GM21390 (cell line): ENCODE measurements around the gene STAC3.
"Not testable (repeated sequence)": the region's sequence is repeated elsewhere in the genome, so short reads cannot be mapped to it uniquely, and the experiment has no call there.

ENCODE experiments used
- ATAC-seq: cut with Tn5 transposase; IDR thresholded peaks from one replicate; pipeline ENCODE4 v1.9.1; 2021; ENCODE audit not compliant: unreplicated experiment

STAC3 gene

DNA sequence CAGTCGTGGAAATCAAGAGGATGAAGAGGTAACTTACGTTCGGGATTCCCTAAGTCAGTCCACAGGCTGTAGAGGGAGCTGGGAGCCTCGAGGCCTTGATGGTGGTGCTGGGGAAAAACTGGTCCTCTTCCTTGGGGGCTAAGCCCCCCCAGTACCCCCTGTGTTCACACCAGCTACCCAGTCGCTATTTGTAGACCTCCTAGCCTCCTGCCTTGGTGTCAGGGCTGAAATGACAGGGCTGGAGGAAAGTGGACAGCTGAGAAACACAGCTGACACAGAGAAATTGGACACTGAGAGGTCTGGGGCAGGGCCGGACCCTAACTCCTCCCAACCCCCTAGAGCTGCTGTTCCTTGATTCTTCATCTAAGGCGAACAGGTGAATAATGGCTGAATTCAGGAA, at the start of gene STAC3:
Gene STAC3, minus strand, starts transcription at position 232 of the 400 bp plus-strand sequence. CDS start 1,551 bp downstream, outside the sequence.
- ATAC-seq: no peak

DNA sequence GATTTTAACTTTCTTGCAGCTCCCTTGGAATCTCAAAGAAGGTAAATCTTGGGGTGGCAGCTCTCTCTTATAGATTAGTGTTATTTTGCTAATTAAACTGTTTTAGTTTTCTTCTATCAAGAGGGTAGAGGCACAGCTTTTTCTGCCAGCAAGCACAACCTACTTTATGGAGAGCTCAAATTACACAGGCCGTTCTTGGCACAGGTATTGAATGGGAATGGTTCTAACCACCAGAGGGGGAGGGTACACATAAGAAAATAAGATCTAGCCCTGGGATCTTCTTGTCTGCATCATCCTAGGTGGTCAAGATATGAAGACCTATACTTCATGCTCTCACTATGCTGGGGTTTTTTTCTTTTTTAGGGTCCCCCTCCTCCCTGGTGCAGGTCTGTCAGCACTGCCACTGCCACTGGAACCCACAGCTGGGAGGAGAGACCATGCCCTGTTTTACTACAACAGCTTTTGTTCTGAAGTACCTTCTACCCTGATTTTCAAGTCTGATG, 48.6 kb upstream of the STAC3 start:
- ATAC-seq: no peak

GRCh38 chr12:57296291-57296690, 45.3 kb upstream of the STAC3 start:
- no peak for ATAC-seq

DNA sequence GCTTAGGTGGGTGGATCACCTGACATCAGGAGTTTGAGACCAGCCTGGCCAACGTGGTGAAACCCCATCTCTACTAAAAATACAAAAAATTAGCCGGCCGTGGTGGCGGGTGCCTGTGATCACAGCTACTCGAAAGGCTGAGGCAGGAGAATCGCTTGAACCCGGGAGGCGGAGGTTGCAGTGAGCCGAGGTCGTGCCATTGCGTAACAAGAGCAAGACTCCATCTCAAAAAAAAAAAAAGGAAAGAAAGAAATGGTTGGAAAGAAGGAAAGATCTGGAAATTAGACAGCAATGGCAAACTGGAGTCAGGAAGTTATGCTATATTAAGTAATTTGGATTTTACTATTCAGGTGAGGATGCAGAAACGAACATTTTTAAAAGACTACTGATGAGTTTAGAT, 31.1 kb upstream of the STAC3 start:
- not testable (repeated sequence) for ATAC-seq

- peak; percentile 86 for ATAC-seq
These were observed 29.4 kb upstream of the STAC3 start for GRCh38 chr12:57280211-57281062.

DNA sequence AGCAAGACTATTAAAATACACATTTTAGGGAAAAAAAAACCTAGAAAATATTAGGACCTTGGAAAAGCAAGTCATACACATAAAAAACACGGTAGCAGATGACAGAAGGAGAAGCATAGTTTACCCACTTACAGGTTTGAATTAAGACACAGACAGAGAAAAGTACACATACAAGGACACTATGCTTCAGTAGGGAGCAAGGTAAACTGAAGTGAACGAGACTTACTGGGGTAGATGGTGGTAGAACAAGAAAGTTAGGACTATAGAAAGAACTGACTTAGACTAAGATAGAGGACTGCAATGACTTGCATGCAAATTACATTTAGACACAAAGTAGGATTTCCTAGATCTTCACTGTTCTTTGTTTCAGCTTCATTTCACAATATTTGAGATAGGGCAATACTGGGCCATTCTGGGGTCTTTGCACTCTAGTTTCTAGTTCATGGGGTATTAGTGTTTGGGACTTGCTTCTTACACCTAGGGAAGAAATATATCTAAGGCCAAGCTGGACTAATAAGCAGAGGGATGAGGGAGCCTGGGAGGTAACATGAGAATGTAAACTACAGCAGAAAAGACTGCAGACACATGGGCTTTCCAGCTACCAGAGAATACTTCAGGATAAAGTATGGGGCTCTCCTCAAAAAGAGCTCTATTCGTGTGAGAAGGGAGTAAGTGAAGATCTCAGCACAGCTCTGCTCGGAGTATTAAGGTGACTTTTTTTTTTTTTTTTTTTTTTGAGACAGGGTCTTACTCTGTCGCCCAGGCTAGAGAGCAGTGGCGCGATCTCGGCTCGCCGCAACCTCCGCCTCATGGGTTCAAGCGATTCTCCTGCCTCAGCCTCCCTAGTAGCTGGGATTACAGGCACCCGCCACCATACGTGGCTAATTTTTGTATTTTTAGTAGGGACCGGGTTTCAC, 27.7 kb upstream of the STAC3 start:
- ATAC-seq: no peak

DNA sequence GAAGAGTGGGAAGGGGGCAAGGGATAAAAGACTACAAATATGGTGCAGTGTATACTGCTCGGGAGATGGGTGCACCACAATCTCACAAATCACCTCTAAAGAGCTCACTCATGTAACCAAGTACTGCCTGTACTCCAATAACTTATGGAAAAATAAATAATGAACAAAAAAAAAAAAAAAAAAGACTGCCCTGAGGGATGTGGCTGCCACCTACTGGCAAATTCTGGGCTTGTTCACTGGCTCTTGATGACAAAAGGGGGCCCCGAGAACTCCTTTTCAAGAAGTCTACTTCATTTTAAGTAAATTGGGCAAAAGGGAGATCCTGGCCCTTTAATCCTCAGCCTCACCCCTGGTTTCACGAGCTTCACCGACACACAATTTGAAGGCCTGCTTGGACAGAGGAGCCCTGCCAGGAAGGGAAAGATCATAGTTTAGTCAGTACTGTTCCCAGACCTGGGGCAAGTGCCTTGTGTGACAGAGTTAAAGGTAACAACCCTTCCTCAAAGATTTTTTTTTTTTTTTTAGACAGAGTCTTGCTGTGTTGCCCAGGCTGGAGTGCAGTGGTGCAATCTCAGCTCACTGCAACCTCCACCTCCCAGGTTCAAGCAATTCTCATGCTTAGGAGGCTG, 26.1 kb upstream of the STAC3 start:
- ATAC-seq: no peak

- not testable (repeated sequence) for ATAC-seq
These were observed 25.2 kb upstream of the STAC3 start for GRCh38 chr12:57276233-57276632.

- no peak for ATAC-seq
These were observed 22.5 kb upstream of the STAC3 start for GRCh38 chr12:57273516-57273915.

- no peak for ATAC-seq
These were observed 21.6 kb upstream of the STAC3 start for GRCh38 chr12:57272337-57273151.

DNA sequence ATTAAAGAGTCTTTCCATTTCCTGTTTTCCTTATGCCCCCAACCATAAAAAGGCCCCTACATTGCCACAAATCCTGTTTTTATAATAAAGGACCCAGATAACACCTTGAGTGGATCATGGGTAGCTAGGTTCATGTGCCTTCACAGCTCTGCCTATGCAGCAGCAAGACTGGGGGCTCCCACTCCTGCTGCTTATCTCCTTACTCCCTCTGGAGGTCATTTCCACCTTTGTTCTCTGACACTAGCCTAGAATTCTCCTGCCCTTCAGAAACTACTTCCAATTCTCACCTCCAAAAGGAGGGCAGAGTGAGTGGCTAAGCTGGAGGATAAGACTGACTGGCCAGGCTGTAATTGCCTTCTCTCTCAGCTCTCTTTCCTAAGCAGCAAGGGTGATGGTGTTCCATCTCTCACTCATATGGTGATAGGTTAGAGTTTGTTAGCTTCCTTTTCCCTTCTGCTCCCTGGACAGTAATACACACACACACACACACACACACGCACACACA, 20.0 kb upstream of the STAC3 start:
- no peak for ATAC-seq

DNA sequence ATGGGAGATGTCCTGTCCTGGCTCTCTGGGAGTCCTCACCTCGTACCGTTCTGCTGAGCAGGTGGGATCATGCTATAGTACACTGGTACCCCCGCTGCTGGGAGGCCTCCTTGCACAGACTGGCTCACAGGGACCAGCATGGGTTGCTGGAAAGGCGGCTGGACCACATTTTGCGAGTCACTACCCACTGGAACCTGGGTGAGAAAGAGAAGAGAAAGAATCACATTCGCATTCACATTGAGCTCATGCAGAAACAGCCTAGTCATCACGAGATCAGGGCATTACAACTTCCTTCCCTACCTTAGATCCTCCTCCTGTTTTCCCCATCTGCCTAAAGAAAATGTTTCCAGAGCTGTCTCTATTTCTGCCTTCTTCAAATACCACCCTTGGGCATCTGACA, 17.3 kb upstream of the STAC3 start:
- ATAC-seq: no peak

GRCh38 chr12:57266681-57267080, 15.7 kb upstream of the STAC3 start:
- ATAC-seq: no peak

DNA sequence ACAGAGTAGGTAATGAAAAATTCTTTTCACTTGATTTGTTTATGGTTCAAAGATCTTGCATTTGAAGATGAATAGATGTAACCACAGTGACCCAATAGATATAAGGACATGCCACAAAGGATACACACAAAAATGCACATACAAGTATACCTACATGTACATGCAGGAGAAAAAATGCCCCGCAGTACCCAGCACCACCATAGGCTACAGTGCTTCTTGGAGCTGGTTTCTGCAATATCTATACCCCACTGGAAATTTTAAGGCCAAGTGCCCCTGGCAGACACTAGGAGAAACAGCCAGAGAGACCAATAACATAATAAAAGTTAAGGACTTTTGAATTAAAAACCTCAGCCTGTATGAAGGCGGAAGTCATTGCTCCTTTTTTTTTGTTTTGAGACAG, 12.1 kb upstream of the STAC3 start:
- no peak for ATAC-seq

DNA sequence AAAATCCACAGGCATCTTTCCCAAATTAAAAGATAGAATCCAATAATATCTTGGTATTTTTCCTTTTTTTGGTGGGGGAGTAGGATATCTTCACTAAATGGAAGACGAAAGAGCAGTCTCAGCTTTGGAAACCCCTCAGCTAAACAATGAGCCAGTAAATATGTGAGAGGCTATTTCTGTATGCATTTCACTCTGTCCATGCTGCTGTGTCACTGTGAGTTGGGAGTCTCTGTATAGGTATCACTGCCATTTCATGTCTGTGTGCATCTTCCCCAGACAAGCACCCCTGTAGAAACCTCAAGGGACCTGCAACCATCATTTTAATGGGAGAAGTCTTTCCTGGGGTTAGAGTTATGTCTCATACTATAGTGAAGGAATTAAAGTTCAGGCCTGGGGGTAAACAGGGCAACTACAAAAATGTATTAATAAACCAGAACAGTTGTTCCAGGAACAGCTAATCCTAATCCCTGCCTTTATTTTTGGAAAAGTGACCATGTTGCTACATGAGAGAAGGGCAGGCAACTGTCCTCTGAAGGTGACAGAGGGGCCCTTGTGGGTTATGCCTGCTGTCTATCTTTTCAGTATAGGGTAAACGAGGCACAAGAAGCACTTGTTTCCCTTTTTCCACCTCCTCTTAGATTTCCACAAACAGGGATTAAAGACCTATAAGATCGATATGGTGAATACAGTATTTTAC, 11.3 kb upstream of the STAC3 start:
- ATAC-seq: no peak

DNA sequence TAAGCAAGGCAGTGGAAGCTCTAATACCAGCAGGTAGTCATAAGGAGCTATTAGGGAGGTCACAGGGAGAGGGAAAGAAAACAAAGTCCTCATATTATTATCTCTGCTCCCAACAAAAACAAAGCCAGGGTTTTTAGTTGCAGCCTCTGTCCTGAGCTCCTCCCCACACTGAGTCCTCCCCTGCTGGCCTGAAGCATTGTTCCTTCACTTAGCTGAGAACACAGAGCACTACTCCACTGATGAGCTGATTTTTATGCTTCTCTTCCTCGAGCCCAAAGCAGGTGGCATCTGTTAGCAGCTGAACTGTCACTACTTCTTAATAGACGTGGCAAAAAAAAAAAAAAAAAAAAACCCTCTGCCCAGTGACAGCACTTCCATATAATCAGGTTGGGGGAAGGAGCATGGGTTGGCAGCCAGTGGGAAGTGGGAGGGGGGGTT, 10.5 kb upstream of the STAC3 start:
- ATAC-seq: no peak

- ATAC-seq: no peak
These were observed 9.4 kb upstream of the STAC3 start for GRCh38 chr12:57260366-57260765.

- no peak for ATAC-seq
These were observed 8.3 kb upstream of the STAC3 start for GRCh38 chr12:57258977-57259970.
